HG03342 (cell line): ENCODE measurements around the gene C6orf15.

Experiments
- ATAC-seq: cut with Tn5 transposase; IDR thresholded peaks from one replicate; pipeline ENCODE4 v1.9.1; 2021; ENCODE audit warnings: mild to moderate bottlenecking, moderate library complexity; ENCODE audit not compliant: unreplicated experiment

The C6orf15 gene

DNA sequence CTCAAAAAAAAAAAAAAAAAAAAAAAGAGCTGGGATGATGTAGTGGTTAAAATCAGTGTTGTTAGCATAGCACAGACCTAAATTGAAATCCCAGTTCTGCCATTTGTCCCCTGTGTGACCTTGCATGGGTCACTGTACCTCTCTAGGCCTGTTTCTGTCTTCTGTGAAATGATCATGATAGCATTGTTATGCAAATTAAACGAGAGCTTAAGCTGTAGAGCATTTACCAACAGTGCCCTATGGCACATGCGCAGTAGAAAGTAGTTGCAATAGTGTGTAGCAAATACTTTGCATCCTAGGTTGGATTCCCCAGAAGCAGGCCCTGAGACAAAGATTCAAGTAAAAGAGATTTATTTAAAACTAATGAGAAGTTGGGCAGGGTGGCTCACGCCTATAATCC, 19.2 kb upstream of the C6orf15 start:
- ATAC-seq, result no peak

DNA sequence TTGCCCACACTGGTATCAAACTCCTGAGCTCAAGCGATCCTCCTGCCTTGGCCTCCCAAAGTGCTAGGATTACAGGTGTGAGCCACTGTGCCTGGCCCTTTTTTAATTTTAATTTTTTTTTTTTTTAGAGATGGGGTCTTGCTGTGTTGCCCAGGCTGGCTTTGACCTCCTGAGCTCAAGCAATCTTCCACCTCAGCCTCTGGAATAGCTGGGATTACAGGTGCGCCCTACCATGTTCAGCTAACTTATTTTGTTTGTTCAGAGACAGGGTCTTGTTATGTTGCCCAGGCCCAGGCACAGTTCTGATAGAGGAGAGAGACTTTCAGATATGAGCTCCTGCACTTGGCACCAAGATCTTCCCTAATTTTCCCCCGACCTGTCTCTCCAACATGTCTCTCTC, 18.4 kb upstream of the C6orf15 start:
- ATAC-seq, result no peak

GRCh38 chr6:31129130-31129529, 16.8 kb upstream of the C6orf15 start:
- no peak for ATAC-seq

GRCh38 chr6:31128093-31128676, 15.8 kb upstream of the C6orf15 start:
- ATAC-seq, result no peak

DNA sequence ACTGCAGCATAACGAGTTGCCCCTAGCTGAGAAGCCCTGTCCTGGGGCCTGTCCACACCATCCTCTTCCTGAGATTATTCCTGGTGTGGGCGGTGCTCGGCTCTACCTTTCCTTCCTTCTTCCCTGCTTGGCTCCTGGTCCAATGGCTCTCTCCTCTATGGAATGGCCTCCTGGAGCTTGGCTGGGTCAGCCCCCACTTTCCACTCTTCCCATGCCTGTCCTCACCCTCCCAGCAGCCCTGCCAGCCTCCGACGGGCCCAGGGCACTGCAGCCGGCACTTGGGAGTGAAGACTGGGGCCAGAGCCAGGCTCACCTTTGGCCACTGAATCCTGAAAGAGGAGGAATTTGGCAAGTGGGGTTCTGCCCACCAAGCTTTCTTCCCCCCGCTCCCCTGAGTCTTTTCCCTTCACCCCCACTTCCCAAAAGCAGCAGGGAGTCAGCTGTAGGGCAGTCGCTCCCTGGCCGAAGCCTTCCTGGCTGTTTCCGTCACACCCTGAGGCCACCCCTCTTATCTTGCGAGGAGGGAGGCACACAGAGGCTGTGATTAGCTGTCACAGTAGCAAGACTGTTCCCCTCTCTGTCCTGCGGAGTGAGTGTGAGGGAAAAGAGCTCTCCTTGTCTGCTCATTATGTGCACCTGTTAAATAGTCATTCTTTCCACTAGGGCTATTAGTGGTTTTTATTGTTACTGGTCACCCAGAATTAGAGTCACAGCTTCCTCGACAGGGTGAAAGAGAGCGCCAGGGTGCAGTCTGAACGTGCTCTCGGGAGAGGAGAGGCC, 14.2 kb upstream of the C6orf15 start:
- ATAC-seq, result no peak

GRCh38 chr6:31125586-31126363, 13.4 kb upstream of the C6orf15 start:
- ATAC-seq, result no peak

DNA sequence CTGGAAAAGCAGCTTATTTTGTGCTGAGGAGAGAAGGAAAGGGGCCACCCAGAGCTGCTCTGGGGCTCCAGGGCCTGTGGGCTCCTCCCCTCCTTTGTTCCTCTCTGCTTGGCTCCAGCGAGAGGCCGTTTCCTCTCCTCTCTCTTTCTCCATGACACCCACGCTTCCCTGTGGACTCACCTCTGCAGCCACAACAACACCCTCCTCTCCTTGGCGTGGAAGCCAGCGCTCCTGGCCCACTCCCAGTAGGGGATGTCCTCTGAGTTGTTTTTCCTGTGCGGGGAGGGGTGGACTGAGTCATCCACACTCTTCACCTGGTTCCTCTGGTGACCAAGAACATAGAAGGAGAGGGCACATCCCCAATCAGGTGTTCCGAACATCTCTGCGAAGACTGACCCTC, 12.8 kb upstream of the C6orf15 start:
- no peak for ATAC-seq

DNA sequence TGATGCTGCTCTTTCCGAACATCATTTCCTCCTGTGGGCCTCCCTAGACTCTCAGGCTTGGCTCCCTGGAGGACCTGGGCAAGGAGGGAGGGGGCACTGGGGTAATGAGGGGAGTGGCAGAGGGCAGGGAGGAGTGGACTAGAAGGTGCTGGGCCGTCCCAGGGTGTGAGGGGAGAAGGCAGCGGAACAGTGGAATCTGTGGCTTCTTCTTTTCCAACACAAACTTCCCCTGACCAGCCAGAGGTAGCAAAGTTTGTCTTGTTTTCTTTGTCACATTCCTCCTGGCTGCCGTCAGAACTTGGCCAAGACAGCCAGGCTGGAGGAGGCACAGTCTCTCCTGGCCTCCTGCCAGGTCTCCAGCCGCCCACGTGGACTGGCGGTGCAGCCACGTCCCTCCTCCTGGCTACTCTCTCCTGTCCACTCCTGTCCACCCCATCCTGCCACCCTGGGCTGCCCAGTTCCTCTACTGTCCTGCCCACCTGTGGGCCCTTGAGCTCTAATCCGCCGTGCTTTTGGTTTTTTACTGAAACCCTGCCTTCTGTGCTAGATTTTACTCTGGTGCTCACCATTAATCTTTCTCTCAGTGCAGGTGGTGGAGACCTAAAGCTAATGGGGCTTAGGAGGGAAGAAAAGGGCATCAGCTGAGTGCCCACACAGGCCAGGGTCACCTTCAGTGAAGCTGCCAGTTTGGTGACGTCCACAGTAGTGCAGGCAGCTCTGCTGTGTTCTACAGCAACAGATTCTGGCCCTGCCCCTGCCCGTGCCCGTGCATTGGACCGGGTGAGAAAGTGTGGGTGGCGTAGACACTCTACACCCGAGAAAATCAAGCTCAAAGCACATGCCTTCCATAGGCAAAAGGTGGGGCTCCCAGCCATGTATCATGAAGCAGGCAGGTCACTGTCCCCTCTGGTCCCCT, 10.7 kb upstream of the C6orf15 start:
- no peak for ATAC-seq

- no peak for ATAC-seq
Observed at GRCh38 chr6:31121131-31121790, 8.9 kb upstream of the C6orf15 start.

DNA sequence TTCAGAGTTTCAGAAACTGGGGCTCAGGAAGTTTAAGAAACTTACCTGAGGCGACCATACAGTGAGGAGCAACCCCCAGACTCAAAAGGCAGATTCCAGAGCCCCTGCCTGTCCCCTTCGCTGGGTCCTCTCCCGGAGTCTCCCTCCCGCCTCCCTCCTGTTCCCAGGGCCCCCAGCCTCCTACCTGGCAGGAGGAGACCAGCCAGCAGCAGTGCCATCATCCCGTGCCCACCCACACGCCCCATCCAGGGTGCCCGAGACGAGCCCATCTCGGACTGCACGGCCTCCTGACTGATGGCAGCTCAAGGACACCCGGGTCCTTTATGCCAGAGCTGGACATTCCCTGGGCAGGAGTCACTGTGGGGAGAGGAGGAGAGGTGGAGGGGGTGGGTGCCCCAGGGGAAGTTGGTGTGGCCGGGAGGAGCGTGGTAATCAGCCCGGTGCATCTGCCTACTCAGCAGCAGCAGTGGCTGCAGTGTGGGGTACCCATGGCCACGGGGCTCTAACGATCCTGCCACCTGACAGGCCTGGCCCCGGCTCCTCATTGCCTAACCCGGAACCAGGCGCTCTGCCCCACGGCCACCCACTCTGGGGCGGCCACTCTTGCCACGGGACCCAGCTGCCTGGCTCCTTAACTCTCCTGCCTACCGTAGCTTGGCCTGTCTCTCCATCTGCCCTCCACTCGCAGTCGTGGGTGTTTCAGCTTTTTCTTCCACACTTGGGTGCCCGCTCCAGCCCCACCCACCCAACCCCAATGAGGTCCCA, 8.0 kb upstream of the C6orf15 start, which contains the start of gene CDSN:
Gene CDSN, minus strand, starts transcription at position 296 of the 765 bp plus-strand sequence. Its CDS starts 27 bp downstream, at position 269.
- no peak for ATAC-seq

DNA sequence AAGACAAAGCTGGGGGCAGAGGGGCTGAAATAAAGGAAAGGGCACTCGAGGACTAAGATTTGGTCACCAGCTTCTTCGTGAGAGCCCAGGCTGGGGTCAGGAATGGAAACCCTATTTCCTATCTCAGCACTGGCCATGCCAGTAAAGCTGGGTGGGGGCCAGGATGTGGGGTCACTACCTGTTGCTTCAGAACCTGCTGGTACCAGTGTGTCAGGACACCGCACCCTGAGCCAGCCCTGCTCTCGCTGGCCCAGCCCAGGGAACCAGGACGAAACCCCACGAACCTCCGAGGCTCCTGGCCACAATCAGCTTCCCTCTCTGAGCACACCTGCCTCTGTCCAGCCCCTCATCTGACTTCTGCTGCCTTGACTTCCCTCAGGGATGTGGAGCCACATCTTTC, 5.8 kb upstream of the C6orf15 start:
- no peak for ATAC-seq

GRCh38 chr6:31116661-31117385, 4.4 kb upstream of the C6orf15 start:
- no peak for ATAC-seq

DNA sequence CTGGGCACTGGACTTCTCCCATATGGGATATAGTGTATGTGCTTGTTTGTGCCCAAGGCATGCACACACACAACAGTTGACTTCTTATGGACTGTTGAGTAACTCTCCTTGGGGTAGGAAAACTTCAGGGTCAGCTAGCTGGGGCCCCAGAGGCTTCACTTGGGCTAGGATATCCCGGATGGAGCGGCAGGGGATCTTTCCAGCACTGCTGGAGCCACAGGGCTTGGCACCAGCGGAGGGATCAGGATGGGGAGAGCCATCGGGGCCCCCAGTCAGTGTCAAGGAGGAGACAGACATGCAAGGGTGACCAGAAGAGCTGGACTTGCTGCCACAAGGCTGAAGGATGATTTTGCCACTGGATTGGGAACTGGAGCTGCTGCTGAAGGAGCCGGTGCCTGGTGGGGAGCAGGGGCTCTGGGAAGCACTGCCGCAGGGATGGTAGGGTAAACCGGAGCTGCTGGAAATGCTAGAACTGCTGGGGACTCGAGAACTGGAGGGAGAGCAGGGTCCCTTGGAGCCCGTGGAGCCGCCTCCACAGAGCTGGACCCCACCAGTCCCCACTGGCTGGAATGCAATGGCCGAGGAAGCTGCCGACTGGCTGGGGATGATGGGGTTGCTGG, 3.7 kb upstream of the C6orf15 start:
- no peak for ATAC-seq

DNA sequence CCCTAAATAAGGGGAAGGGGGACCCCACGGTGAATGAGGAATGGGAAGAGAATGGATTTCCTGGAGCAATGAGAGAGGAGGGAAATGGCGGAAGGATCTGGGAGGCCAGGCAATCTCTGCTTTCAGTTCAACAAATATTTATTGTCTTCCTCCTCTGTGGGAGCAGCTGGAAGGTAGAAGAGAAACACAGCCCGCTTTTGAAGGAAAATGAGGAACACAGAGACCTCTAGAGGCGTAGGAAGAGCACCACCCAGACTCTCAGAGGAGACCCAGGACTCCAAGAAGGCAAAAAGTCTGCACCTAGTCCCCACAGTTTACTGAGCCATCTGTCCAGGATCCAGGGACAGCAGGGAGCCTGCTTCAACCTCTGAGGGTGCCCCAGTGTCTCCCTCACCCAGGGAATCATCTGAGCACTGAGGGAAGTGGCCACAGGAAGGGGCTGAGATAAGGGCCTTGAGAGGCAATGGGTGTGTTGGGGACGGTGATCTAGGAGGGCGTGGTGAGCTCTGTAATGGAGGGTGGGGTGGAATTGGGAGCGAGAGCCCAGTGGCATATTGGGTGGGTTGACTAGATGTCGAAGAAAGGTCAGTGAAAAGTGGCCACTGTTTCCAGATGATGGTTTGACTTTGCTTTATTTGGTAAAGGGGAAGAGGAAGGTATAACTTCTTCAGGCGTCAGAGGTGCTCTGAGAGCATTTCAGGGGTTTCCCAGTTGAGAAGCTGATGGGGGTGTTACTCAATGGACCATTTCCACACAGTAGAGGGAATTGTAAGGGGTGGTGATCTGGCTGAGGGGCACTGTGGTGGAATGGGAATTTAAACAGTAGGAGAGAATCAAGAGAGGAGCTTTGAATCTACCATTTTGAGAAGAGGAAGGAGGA, 2.8 kb upstream of the C6orf15 start:
- no peak for ATAC-seq

- ATAC-seq, result no peak
Observed at GRCh38 chr6:31114541-31114878, 2.1 kb upstream of the C6orf15 start, which contains the start of gene PSORS1C1. Gene PSORS1C1, plus strand, starts transcription at chr6:31114800. Its CDS starts 14,833 bp downstream, at chr6:31129633.

DNA sequence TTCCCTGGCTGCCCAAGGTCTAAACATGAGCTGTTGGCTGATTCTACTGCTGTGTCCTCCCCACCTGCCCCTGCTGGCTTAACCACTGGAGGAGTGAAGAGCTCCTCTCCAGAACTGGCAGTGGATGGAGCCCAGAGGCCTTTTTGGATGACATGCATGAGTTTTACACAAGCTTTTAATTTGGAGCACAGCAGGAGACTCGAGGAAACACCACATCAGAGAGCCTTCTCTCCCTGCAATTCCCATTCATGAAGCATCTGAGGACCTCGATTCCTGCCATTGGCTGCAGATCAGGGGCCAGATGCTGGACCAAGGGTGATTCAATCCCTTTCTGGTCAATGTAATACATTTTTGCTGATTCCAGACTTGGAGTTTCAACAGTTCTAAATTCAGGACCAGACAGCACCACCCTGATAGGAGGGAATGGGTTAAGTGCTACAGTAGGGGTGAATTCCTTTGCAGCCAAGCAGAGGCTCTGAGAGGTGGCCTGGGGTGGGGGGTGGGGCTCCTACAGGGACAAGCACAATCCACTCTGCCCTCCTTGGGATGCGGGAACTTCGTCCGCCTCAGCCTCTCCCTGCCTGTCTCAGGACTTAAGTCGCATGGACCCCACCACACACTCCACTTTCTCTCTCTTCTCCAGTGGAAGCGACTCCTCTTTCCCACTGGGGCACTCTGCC, 1.6 kb upstream of the C6orf15 start:
- no peak for ATAC-seq

DNA sequence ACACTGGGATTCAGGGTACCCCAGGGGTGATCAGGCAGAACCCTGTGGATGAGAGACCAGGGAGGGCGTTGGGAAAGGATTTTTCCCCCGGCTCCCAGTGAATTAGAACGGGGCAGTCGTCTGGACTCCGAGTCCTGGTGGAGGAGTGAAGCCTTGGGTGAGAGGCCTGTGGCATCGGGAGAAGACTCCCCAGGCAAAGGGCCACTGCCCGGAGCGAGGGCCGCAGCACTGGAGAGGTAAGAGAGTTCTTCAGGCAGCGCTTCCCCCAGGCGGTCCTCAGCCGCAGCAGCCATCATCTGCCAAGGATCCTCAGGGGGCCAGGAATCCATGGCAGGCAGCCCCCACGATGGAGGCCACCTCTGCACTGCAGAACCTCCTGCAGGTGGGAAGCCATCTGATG, 663 bp downstream of the C6orf15 start:
- ATAC-seq, result no peak
